Umbilical cord (tissue), 2 donors: ENCODE results near the gene C1QTNF9B. TPM values are rescaled to one million over a fixed set of nuclear protein-coding genes. Genes with fewer than 3 reads are reported as not detected.
A peak's percentile ranks its signal among the peaks of the same experiment; 100 is the strongest.

ENCODE experiments used
- DNase-seq: peaks from one replicate; pipeline ENCODE4 v3.0.0-alpha.2; 2015; ENCODE audit warnings: low spot score
- total RNA-seq: library from RNA; depleted of rRNA; stranded (reverse); fragments of >200 nt; gene quantifications from one replicate; pipeline ENCODE4 v1.2.3, GENCODE V29; 2014; ENCODE audit warnings: low replicate concordance; ENCODE audit not compliant: insufficient read depth

C1QTNF9B gene
- total RNA-seq, 1 donor from 2014 or later, result 3.6 TPM

- DNase-seq, result no peak
Measured at GRCh38 chr13:23859455-23859854, 37.8 kb downstream of the C1QTNF9B start.

GRCh38 chr13:23858546-23858945, 38.8 kb downstream of the C1QTNF9B start:
- no peak for DNase-seq

GRCh38 chr13:23856008-23856750, 41.1 kb downstream of the C1QTNF9B start:
- DNase-seq, result no peak

GRCh38 chr13:23855360-23855759, 41.9 kb downstream of the C1QTNF9B start:
- DNase-seq, result no peak

GRCh38 chr13:23852351-23852750, 45.0 kb downstream of the C1QTNF9B start:
- no peak for DNase-seq

GRCh38 chr13:23851106-23851505, 46.2 kb downstream of the C1QTNF9B start:
- DNase-seq, result no peak

- DNase-seq, result no peak
Measured at GRCh38 chr13:23850134-23850533, 47.2 kb downstream of the C1QTNF9B start.

GRCh38 chr13:23849670-23850069, 47.6 kb downstream of the C1QTNF9B start:
- no peak for DNase-seq

GRCh38 chr13:23848646-23849141, 48.6 kb downstream of the C1QTNF9B start:
- peak; percentile 45 for DNase-seq

- DNase-seq, result no peak
Measured at GRCh38 chr13:23848019-23848418, 49.3 kb downstream of the C1QTNF9B start.

GRCh38 chr13:23847497-23847896, 49.8 kb downstream of the C1QTNF9B start:
- no peak for DNase-seq

GRCh38 chr13:23845105-23845725, 52.1 kb downstream of the C1QTNF9B start:
- DNase-seq, result no peak

- DNase-seq, result no peak
Measured at GRCh38 chr13:23844132-23844531, 53.2 kb downstream of the C1QTNF9B start.

- DNase-seq, result no peak
Measured at GRCh38 chr13:23843436-23843835, 53.9 kb downstream of the C1QTNF9B start.

GRCh38 chr13:23842406-23842805, 54.9 kb downstream of the C1QTNF9B start:
- DNase-seq, result no peak

Other genes with a start within 250 kb of the C1QTNF9B start
- 29.9 TPM for gene MIPEP, start 8.1 kb downstream of the C1QTNF9B start, total RNA-seq